HCT116 (cell line): ENCODE data around the gene IL20RB. TPM values are rescaled to one million over a fixed set of nuclear protein-coding genes. Genes with fewer than 3 reads are reported as not detected.

Source experiments
- ATAC-seq: fragments of 200-7000 bp; cut with Tn5 transposase; 2 replicates; pipeline ENCODE4 v1.9.1; 2020; ENCODE audit warnings: mild to moderate bottlenecking, moderate library complexity
- BruUV-seq: library from RNA; stranded (reverse); fragments of 400-500 nt; replicated peaks from 2 replicates; lab custom pipeline; 2021; lab: Mats Ljungman, UMichigan
- CTCF ChIA-PET: fragments of 300-600 bp; sonication (Branson Sonifier 250); formaldehyde crosslinking; loops from one replicate; lab custom pipeline; 2021; ENCODE audit warnings: antibody characterized with exemption; lab: Charles Lee
- POLR2A ChIA-PET: fragments of 300-600, 350-600 bp; sonication (Branson Sonifier 250); formaldehyde crosslinking; loops from one replicate; lab custom pipeline; 2021; ENCODE audit warnings: antibody characterized with exemption; lab: Charles Lee
- RAD21 ChIA-PET, 2 experiments: fragments of 300-600 bp; sonication (Branson Sonifier 250); formaldehyde crosslinking; loops; one replicate each; lab custom pipeline; 2023; ENCODE audit warnings: low total read pairs in 2 of 2; ENCODE audit not compliant: uncharacterized antibody in 2 of 2, unreplicated experiment in 2 of 2, low non-redundant PET in 1 of 2; lab: Charles Lee
- DNase-seq: peaks from one replicate; pipeline ENCODE4 v3.0.0-alpha.2; 2010; ENCODE audit warnings: low read depth, low spot score
- H2AFZ ChIP-seq: fragments of 200-600 bp; shearing (Covaris generic), sonication (generic); 2 replicates; pipeline ENCODE4 v1.6.1; 2017; ENCODE audit warnings: low read depth, mixed run types, mixed read lengths, antibody characterized with exemption, low read length; ENCODE audit not compliant: poor library complexity, severe bottlenecking
- H3K27ac ChIP-seq: 2 replicates; pipeline ENCODE4 v1.5.1; 2012; ENCODE audit warnings: low read depth, low read length
- H3K27me3 ChIP-seq: fragments of 200-600 bp; sonication (generic); 2 replicates; pipeline ENCODE4 v1.6.1; 2016; ENCODE audit warnings: mixed run types, low read length, mixed read lengths; ENCODE audit not compliant: insufficient read depth
- H3K36me3 ChIP-seq, 2 experiments: fragments of 200-500 bp in 1 of 2; fragments of 200-600 bp in 1 of 2; sonication (Bioruptor generic) in 1 of 2; sonication (generic) in 1 of 2; 2 replicates each; pipeline versions ENCODE4 v1.5.1 to v1.6.1; 2014 to 2016; ENCODE audit warnings: low read length in 2 of 2, inconsistent platforms in 1 of 2, mixed read lengths in 1 of 2, mixed run types in 1 of 2; ENCODE audit not compliant: insufficient read depth in 2 of 2, control insufficient read depth in 1 of 2
- H3K4me1 ChIP-seq, 2 experiments: fragments of 200-600 bp in 1 of 2; sonication (generic) in 1 of 2; 2 replicates each; pipeline versions ENCODE4 v1.5.1 to v1.6.1; 2012 to 2017; ENCODE audit warnings: low read length in 2 of 2, inconsistent platforms in 1 of 2, mild to moderate bottlenecking in 1 of 2, mixed read lengths in 1 of 2, mixed run types in 1 of 2, moderate library complexity in 1 of 2; ENCODE audit not compliant: insufficient read depth in 2 of 2, control insufficient read depth in 1 of 2
- H3K4me2 ChIP-seq: fragments of 200-600 bp; sonication (generic); 2 replicates; pipeline ENCODE4 v1.6.1; 2017; ENCODE audit warnings: mixed run types, low read length, mixed read lengths
- H3K4me3 ChIP-seq, 2 experiments: fragments of 200-600 bp in 1 of 2; sonication (generic) in 1 of 2; replicated peaks in 1 of 2; 2 replicates each; pipeline ENCODE4 v1.5.1; 2011 to 2016; ENCODE audit warnings: low read length in 2 of 2, control low read depth in 1 of 2, low read depth in 1 of 2, mild to moderate bottlenecking in 1 of 2, mixed read lengths in 1 of 2, mixed run types in 1 of 2
- H3K79me2 ChIP-seq: fragments of 200-600 bp; sonication (generic); 2 replicates; pipeline ENCODE4 v1.6.1; 2017; ENCODE audit warnings: mild to moderate bottlenecking, mixed run types, low read length, moderate library complexity, mixed read lengths; ENCODE audit not compliant: insufficient read depth
- H3K9ac ChIP-seq: fragments of 200-600 bp; sonication (generic); 2 replicates; pipeline ENCODE4 v1.6.1; 2016; ENCODE audit warnings: low read length, mixed read lengths
- H3K9me2 ChIP-seq: fragments of 200-600 bp; sonication (generic), shearing (Covaris generic); 2 replicates; pipeline ENCODE4 v1.6.1; 2017; ENCODE audit warnings: mixed run types, mild to moderate bottlenecking, moderate library complexity; ENCODE audit not compliant: insufficient read depth
- H3K9me3 ChIP-seq, 2 experiments: fragments of 200-500 bp in 1 of 2; fragments of 200-600 bp in 1 of 2; sonication (Bioruptor generic) in 1 of 2; sonication (generic) in 1 of 2; 2 replicates each; pipeline ENCODE4 v1.6.1; 2014 to 2017; ENCODE audit warnings: low read length in 2 of 2, mixed read lengths in 2 of 2, inconsistent platforms in 1 of 2, low read depth in 1 of 2, mild to moderate bottlenecking in 1 of 2, mixed run types in 1 of 2, moderate library complexity in 1 of 2; ENCODE audit not compliant: control insufficient read depth in 1 of 2, insufficient read depth in 1 of 2
- H4K20me1 ChIP-seq: fragments of 200-600 bp; sonication (generic), shearing (Covaris generic); 2 replicates; pipeline ENCODE4 v1.6.1; 2017; ENCODE audit warnings: mixed run types, mild to moderate bottlenecking, moderate library complexity; ENCODE audit not compliant: insufficient read depth
- CEBPB ChIP-seq: IDR thresholded peaks from 2 replicates; pipeline ENCODE4 v1.6.1; 2012; ENCODE audit warnings: low read depth
- MAX ChIP-seq: IDR thresholded peaks from 2 replicates; pipeline ENCODE4 v1.6.1; 2012
- POLR2A ChIP-seq: IDR thresholded peaks from 2 replicates; pipeline ENCODE4 v1.7.0; 2011; ENCODE audit warnings: borderline replicate concordance; ENCODE audit not compliant: insufficient read depth, insufficient read length; ENCODE audit errors: extremely low read depth
- POLR2AphosphoS5 ChIP-seq: IDR thresholded peaks from 2 replicates; pipeline ENCODE4 v1.6.1; 2011; ENCODE audit warnings: mild to moderate bottlenecking, low read depth, low read length, moderate library complexity
- SP1 ChIP-seq: IDR thresholded peaks from 2 replicates; pipeline ENCODE4 v1.6.1; 2012; ENCODE audit warnings: low read depth
- ZBTB33 ChIP-seq: IDR thresholded peaks from 2 replicates; pipeline ENCODE4 v1.6.1; 2011; ENCODE audit warnings: mild to moderate bottlenecking, low read length, moderate library complexity; ENCODE audit not compliant: insufficient replicate concordance; ENCODE audit errors: extremely low read depth
- ZFX ChIP-seq: fragments of 450-650 bp; IDR thresholded peaks from 2 replicates; pipeline ENCODE4 v1.6.1; 2017
- intact Hi-C: fragments of 100-400 bp; cut with micrococcal nuclease; formaldehyde crosslinking; loops from 2 replicates; pipeline ENCODE4 v1.10.0; 2022
- total RNA-seq: library from RNA; stranded (reverse); gene quantifications from one replicate; pipeline ENCODE4 v1.2.1, GENCODE V29; 2021; ENCODE audit not compliant: unreplicated experiment

IL20RB gene
- total RNA-seq, 1 experiment from 2014 or later, result 6.1 TPM

GRCh38 chr3:136992115-136992514 lies 34.3 kb downstream of the IL20RB start (continued):
- no peak for TF ChIP-seq ZBTB33
- TF ChIP-seq POLR2A, result no peak
- TF ChIP-seq, all 23 proteins: peak for 0

- Histone ChIP-seq H3K9me2 (no peaks in the 10 kb centered on the region), H3K4me1 (peaks cover 0 to 5% of the 10 kb centered on the region in 2 experiments; a peak in 1 of 4 replicates), H3K36me3 (no peaks in the 10 kb centered on the region), H2AFZ (no peak overlapping the region), H3K9ac (no peak overlapping the region), H3K9me3 (no peaks in the 10 kb centered on the region), H3K4me3 (no peak overlapping the region), H4K20me1 (no peaks in the 10 kb centered on the region), H3K27ac (no peak overlapping the region), H3K79me2 (no peaks in the 10 kb centered on the region), H3K4me2 (no peak overlapping the region), H3K27me3 (no peaks in the 10 kb centered on the region)
- DNase-seq (no peak), ATAC-seq (no peak)
- ChIA-PET RAD21 (no interaction called here), CTCF (no interaction called here), POLR2A (no interaction called here)
- TF ChIP-seq CEBPB (peak; percentile 58; the same call in 1 of the 2 replicates), SP1 (no peak), MAX (no peak), ZFX (no peak), POLR2AphosphoS5 (no peak)
- BruUV-seq, result no TSS peak
- intact Hi-C loops, result no loop called here
Measured at GRCh38 chr3:136994772-136995516, 37.2 kb downstream of the IL20RB start.
